ENCODE results near the gene ST3GAL3. TPM values are rescaled to one million over a fixed set of nuclear protein-coding genes. Genes with fewer than 3 reads are reported as not detected.

ST3GAL3 gene
- total and polyA plus RNA-seq, 2 of the 13 experiments (the other 11 are each of a cell fraction or from before 2014, with no cell fraction given), result 5.1 to 8.1 TPM

- TF ChIP-seq ZBTB10 (CRISPR knock-in tag; IDR thresholded peaks at IDR 0.05; ENCODE audit: borderline replicate concordance), result peak; percentile 47; the same call in 1 of the 2 replicates
- TF ChIP-seq ZNF570 (CRISPR knock-in tag; IDR thresholded peaks at IDR 0.05; ENCODE audit: borderline replicate concordance), result no peak
- peak; percentile 54; the same call in 1 of the 2 replicates for TF ChIP-seq ZNF160 (CRISPR knock-in tag; IDR thresholded peaks at IDR 0.05)
- no peak for TF ChIP-seq ZIK1 (CRISPR knock-in tag; IDR thresholded peaks at IDR 0.05; ENCODE audit: borderline replicate concordance, low read depth)
- TF ChIP-seq KLF16 (CRISPR knock-in tag; IDR thresholded peaks at IDR 0.05), result peak; percentile 20 to 41; a peak in 1 of 4 replicates
- 0 out of 2 replicates have a peak, but pooled peaks have one; percentile 43 for TF ChIP-seq ZBTB49 (CRISPR knock-in tag; IDR thresholded peaks at IDR 0.05; ENCODE audit: borderline replicate concordance)
- TF ChIP-seq AKAP8 (CRISPR knock-in tag; IDR thresholded peaks at IDR 0.05), result 0 out of 2 replicates have a peak, but pooled peaks have one; percentile 23
- peak; percentile 23; the same call in 1 of the 2 replicates for TF ChIP-seq GATAD2A (CRISPR knock-in tag; IDR thresholded peaks at IDR 0.05)
- no peak for TF ChIP-seq TEF (CRISPR knock-in tag; IDR thresholded peaks at IDR 0.05)
- no peak for TF ChIP-seq BRD4 (CRISPR knock-in tag; IDR thresholded peaks at IDR 0.05)
- TF ChIP-seq ZNF691 (CRISPR knock-in tag; IDR thresholded peaks at IDR 0.05; ENCODE audit: borderline replicate concordance, low read depth), result no peak; the same call in 1 of the 2 replicates
- TF ChIP-seq ZNF232 (CRISPR knock-in tag; IDR thresholded peaks at IDR 0.05; ENCODE audit: borderline replicate concordance), result no peak
- no peak for TF ChIP-seq BCLAF1 (IDR thresholded peaks at IDR 0.05)
- TF ChIP-seq ZNF501 (CRISPR knock-in tag; IDR thresholded peaks at IDR 0.05), result no peak
- no peak for TF ChIP-seq CAMTA2 (CRISPR knock-in tag; IDR thresholded peaks at IDR 0.05; ENCODE audit: borderline replicate concordance)
- TF ChIP-seq ZBTB43 (CRISPR knock-in tag; conservative IDR thresholded peaks at IDR 0.05), result no peak
- TF ChIP-seq ZNF550 (CRISPR knock-in tag; IDR thresholded peaks at IDR 0.05; ENCODE audit: borderline replicate concordance), result no peak
Observed at GRCh38 chr1:43979528-43980254, 272.4 kb downstream of the ST3GAL3 start (continued).

Data from HepG2 (cell line).